ENCODE data around the gene ASCC3.

The ASCC3 gene

DNA sequence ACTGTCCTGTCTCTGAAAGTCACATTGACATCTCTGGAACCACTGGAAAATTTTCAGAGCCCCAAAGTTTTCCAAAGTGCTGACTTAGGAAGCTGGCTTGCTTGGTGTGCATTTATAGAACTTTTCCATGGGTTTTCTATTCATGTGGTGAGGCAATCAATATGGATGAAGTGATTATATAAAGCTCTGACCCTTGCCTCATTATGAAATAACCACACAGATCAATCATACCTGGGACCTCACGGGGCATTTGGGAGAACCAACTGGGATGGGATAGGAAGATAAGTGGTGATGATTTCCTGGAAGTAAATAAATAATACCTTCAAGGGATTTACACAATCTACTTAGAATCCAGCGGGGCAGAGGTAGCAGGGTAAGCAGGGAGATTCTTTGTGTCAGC lies 393.5 kb downstream of the ASCC3 start:
- no peak overlapping the region for H3K27ac ChIP-seq
- POLR2A ChIA-PET (ENCODE audit: low non-redundant PET), result no interaction called here
- DNase-seq (ENCODE audit: low spot score), result no peak
- TF ChIP-seq, protein P1, sequence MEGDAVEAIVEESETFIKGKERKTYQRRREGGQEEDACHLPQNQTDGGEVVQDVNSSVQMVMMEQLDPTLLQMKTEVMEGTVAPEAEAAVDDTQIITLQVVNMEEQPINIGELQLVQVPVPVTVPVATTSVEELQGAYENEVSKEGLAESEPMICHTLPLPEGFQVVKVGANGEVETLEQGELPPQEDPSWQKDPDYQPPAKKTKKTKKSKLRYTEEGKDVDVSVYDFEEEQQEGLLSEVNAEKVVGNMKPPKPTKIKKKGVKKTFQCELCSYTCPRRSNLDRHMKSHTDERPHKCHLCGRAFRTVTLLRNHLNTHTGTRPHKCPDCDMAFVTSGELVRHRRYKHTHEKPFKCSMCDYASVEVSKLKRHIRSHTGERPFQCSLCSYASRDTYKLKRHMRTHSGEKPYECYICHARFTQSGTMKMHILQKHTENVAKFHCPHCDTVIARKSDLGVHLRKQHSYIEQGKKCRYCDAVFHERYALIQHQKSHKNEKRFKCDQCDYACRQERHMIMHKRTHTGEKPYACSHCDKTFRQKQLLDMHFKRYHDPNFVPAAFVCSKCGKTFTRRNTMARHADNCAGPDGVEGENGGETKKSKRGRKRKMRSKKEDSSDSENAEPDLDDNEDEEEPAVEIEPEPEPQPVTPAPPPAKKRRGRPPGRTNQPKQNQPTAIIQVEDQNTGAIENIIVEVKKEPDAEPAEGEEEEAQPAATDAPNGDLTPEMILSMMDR (conservative IDR thresholded peaks at IDR 0.05; ENCODE audit: low read depth), result no peak
- CTCF ChIA-PET, result no interaction called here

DNA sequence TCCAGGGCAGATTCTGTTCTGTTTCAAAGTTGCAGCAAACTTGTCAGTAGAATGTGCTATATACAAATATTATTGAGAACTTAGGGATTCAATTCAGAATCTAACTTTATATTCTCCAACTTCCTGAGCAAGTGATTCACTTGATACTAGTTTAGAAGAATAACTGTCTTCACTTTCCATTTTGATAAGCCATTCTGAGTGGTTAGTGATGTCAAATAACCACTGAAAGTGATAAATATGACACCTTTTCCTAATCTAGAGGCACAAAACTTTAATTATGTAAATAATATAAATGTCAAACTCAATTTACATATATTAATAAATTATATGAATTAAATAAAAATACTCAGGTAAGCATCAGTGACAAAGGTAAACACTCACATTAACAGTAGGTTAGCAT lies 395.9 kb downstream of the ASCC3 start:
- no peak for DNase-seq (ENCODE audit: low spot score)
- H3K27ac ChIP-seq, result no peak overlapping the region
- ChIA-PET POLR2A (ENCODE audit: low non-redundant PET) (no interaction called here), CTCF (no interaction called here)
- TF ChIP-seq, protein P1 (conservative IDR thresholded peaks at IDR 0.05; ENCODE audit: low read depth), result no peak

DNA sequence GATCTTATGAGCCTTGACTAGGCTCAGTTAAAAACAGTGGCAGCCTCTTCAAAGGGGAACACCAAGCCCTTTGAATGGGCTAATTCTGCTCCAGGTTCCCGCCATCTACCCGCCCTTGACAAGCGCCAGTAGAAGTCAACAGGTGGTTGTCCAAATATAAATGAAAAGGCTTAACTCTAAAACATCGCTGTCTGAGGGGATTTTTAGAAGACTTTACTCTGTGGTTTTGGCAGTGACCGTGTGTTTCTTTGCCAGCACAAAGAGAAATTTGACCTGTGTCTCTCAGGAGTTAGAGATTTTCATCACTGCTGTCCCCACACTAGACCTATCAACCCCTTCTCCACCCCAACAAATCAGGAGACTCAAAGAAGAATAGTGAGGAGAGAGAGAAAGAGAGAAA lies 396.7 kb downstream of the ASCC3 start:
- CTCF ChIA-PET, result no interaction called here
- POLR2A ChIA-PET (ENCODE audit: low non-redundant PET), result no interaction called here
- H3K27ac ChIP-seq, result no peak overlapping the region
- TF ChIP-seq, protein P1 (conservative IDR thresholded peaks at IDR 0.05; ENCODE audit: low read depth), result no peak
- no peak for DNase-seq (ENCODE audit: low spot score)

DNA sequence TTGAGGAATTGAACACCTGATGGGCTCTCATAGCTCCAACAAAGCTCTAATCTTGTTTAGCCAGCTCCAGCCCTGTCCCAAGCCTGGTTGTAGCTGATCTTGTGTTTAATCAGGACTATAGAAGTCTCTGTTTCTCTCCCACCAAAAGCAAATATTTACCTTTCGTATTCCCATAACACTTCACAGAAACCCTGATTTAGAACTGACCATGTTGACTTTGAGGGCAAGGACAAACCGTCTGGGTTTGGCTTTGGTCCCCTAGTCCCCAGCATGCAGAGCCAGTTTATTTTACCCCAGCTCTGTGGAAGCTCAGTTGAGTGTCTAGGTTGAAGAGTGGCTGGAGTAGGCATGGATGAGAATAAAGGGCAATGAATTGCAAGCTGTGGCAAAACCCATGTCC lies 398.4 kb downstream of the ASCC3 start:
- ChIA-PET CTCF (no interaction called here), POLR2A (ENCODE audit: low non-redundant PET) (no interaction called here)
- H3K27ac ChIP-seq, result no peak overlapping the region
- TF ChIP-seq, protein P1 (conservative IDR thresholded peaks at IDR 0.05; ENCODE audit: low read depth), result no peak
- no peak for DNase-seq (ENCODE audit: low spot score)

DNA sequence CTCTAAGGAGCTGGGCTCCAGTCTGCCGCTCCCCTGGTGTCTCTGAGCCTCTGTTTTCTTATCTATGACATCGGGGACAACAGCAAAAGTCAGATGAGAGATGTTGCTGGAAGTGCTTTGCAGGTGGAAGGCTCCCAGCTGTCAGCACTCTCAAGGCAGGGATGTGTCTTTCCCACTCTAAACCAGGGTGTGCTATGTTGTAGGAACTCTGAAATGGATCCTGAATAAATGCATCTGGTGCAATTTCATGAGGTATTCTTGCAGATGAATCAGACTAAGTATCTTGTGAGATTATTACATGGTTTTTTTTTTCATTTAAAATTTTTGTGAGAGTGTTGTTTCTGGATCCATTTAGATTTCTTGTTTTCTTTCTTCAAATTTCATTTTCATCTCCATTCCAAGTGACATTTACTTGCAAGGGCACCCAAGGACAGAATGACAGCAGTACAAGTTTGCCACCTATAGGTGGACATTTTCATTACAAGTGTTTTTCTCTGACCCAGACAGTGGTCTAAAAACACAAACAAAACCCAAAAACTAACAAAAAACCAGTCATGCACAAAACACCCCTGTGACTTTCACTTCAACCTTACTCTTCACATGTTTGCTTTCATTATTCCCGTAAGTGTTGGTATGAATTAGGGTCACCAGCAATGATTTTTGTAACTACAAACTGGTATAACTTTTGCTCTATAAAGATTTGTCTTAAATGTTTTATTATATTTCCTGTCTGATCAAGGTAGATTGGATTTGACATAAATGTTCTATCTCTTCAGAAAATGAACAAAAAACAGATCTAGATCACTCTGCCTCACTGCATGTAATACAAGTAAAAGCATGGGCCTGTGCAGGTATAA lies 401.7 kb downstream of the ASCC3 start:
- H3K27ac ChIP-seq, result no peak overlapping the region
- CTCF ChIA-PET, result interaction anchor here (0.6 to 2.3 kb wide), 2 partner anchors 185 to 362 kb away, joined by 3 to 10 read pairs; no protein-coding TSS in a partner anchor

DNA sequence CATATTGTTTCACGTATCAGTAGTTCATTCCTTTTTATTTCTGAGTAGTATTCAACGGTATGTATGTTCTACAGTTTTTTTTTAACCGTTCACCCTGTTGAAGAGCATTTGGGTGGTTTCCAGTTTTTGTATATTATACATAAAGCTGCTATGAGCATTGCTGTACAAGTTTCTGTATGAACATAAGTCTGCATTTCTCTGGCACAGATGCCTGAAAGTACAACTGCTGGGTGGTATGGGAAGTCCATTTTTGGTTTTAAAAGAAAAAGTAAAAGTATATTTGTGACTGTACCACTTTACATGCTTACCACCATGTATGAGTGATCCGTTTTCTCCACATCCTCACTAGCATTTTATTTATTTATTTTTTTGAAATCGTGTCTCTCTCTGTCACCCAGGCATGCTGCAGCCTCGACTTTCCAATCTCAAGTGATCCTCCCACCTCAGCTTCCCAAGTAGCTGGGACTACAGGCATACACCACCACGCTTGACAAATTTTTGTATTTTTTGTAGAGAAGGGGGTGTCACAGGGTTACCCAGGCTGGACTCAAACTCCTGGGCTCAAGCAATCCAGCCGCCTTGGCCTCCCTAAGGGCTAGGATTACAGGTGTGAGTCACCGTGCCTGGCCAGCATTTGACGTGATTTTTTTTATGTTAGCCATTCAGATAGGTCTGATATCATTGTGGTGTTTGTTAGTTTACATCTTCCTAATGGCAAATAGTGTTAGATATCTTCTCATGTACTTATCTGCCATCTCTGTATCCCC lies 405.4 kb downstream of the ASCC3 start:
- DNase-seq (ENCODE audit: low spot score), result no peak
- ChIA-PET POLR2A (ENCODE audit: low non-redundant PET) (no interaction called here), CTCF (interaction anchor here (0.6 kb wide), 2 partner anchors 179 to 353 kb away, joined by 3 to 4 read pairs; no protein-coding TSS in a partner anchor)
- TF ChIP-seq, protein P1 (conservative IDR thresholded peaks at IDR 0.05; ENCODE audit: low read depth), result no peak
- no peak overlapping the region for H3K27ac ChIP-seq

More for the DNA sequence above, 401.7 kb downstream of the ASCC3 start:
- POLR2A ChIA-PET (ENCODE audit: low non-redundant PET), result no interaction called here
- DNase-seq (ENCODE audit: low spot score), result no peak
- TF ChIP-seq, protein P1 (conservative IDR thresholded peaks at IDR 0.05; ENCODE audit: low read depth), result peak; percentile 73
